CD4-positive, CD25-positive, alpha-beta regulatory T cell (primary cell): Measurements from ENCODE around the gene ANAPC10. TPM values are rescaled to one million over a fixed set of nuclear protein-coding genes. Genes with fewer than 3 reads are reported as not detected.

Experiments
- ATAC-seq, 2 donors: fragments of 150-1000 bp; cut with Tn5 transposase; one replicate each; pipeline ENCODE4 v1.10.0; 2021; ENCODE audit warnings: low read depth in 2 of 2, moderate number of reproducible peaks in 2 of 2, moderate library complexity in 1 of 2
- DNase-seq, 3 donors: peaks; one replicate each; pipeline versions ENCODE4 v3.0.0 to v3.0.0-alpha.2; 2012 to 2022; ENCODE audit warnings: mixed read lengths in 1 of 3
- H3K27ac ChIP-seq: one replicate; pipeline ENCODE4 v1.7.0; 2013; ENCODE audit warnings: mild to moderate bottlenecking, low read length; ENCODE audit not compliant: insufficient read depth, poor library complexity, severe bottlenecking
- H3K27me3 ChIP-seq: one replicate; pipeline ENCODE4 v1.7.0; 2013; ENCODE audit warnings: low read length; ENCODE audit not compliant: control insufficient read depth, insufficient read depth
- H3K36me3 ChIP-seq: one replicate; pipeline ENCODE4 v1.7.0; 2013; ENCODE audit warnings: mild to moderate bottlenecking, low read length, moderate library complexity; ENCODE audit not compliant: control insufficient read depth, insufficient read depth
- H3K4me1 ChIP-seq: 2 replicates; pipeline ENCODE4 v1.7.0; 2013; ENCODE audit warnings: mild to moderate bottlenecking, low read length; ENCODE audit not compliant: insufficient read depth, control insufficient read depth, poor library complexity, severe bottlenecking
- H3K4me3 ChIP-seq: one replicate; pipeline ENCODE4 v1.7.0; 2013; ENCODE audit warnings: low read depth, mild to moderate bottlenecking, low read length, moderate library complexity
- H3K9me3 ChIP-seq, 2 experiments: 1 replicate in 1 of 2; 2 replicates in 1 of 2; pipeline ENCODE4 v1.7.0; 2013; ENCODE audit warnings: low read length in 2 of 2, mild to moderate bottlenecking in 1 of 2, moderate library complexity in 1 of 2; ENCODE audit not compliant: control insufficient read depth in 2 of 2
- H3K27ac Mint-ChIP-seq, 3 donors: one replicate each; pipeline ENCODE4 v1.8.0; 2020 to 2022; ENCODE audit warnings: mild to moderate bottlenecking in 3 of 3, mixed read lengths in 3 of 3, moderate library complexity in 2 of 3
- H3K27me3 Mint-ChIP-seq: one replicate; pipeline ENCODE4 v1.8.0; 2022; ENCODE audit warnings: mild to moderate bottlenecking, mixed read lengths
- H3K36me3 Mint-ChIP-seq: one replicate; pipeline ENCODE4 v1.8.0; 2020; ENCODE audit warnings: mixed read lengths
- H3K4me1 Mint-ChIP-seq, 4 donors: one replicate each; pipeline ENCODE4 v1.8.0; 2020 to 2022; ENCODE audit warnings: mixed read lengths in 4 of 4, mild to moderate bottlenecking in 1 of 4
- H3K4me3 Mint-ChIP-seq, 4 donors: one replicate each; pipeline ENCODE4 v1.8.0; 2020 to 2022; ENCODE audit warnings: mild to moderate bottlenecking in 4 of 4, mixed read lengths in 4 of 4, moderate library complexity in 3 of 4
- H3K9me3 Mint-ChIP-seq, 7 donors: one replicate each; pipeline ENCODE4 v1.8.0; 2020 to 2022; ENCODE audit warnings: mixed read lengths in 7 of 7, mild to moderate bottlenecking in 3 of 7, moderate library complexity in 2 of 7
- polyA plus RNA-seq, 4 donors: library from polyadenylated mRNA; unstranded; fragments of 300-500 nt; fragmentation: Illumina TruSeq; gene quantifications; one replicate each; pipeline ENCODE4 v1.2.3, GENCODE V29; 2021
- total RNA-seq: library from RNA; stranded (reverse); gene quantifications from one replicate; pipeline ENCODE4 v1.2.3, GENCODE V29; 2022

Gene ANAPC10
- total and polyA plus RNA-seq, 5 donors from 2014 or later: 30.6 to 56.9 (median 40.3) TPM

DNA sequence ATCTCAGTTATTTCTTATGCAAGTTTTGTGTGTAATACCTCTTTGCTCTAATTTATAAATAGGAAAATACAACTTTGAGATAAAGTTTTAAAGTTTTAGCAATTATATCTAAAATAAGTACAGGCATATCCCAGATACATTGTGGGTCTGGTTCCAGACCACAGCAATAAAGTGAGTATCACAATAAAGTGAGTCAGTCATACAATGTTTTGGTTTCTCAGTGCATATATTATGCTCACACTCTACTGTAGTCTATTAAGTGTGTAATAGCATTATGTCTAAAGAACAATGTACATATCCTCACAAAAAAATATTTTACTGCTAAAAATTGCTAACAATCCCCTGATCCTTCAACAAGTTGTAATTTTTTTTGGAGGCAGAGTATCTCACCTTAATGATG lies 49.2 kb downstream of the ANAPC10 start:
- Histone ChIP-seq H3K4me1 (no peaks in the 10 kb centered on the region), H3K9me3 (no peaks in the 10 kb centered on the region), H3K27me3 (no peaks in the 10 kb centered on the region), H3K4me3 (no peak overlapping the region), H3K36me3 (no peaks in the 10 kb centered on the region), H3K27ac (no peak overlapping the region)
- no peak for ATAC-seq
- no peaks in the 10 kb centered on the region for H3K9me3 Mint-ChIP-seq
- no peak for DNase-seq
- H3K4me3 Mint-ChIP-seq: no peak overlapping the region
- H3K27me3 Mint-ChIP-seq: no peaks in the 10 kb centered on the region
- no peak overlapping the region for H3K27ac Mint-ChIP-seq
- H3K4me1 Mint-ChIP-seq: peaks cover 2 to 25% (median 9%) of the 10 kb centered on the region in 4 donors
- H3K36me3 Mint-ChIP-seq: peaks cover 17% of the 10 kb centered on the region

DNA sequence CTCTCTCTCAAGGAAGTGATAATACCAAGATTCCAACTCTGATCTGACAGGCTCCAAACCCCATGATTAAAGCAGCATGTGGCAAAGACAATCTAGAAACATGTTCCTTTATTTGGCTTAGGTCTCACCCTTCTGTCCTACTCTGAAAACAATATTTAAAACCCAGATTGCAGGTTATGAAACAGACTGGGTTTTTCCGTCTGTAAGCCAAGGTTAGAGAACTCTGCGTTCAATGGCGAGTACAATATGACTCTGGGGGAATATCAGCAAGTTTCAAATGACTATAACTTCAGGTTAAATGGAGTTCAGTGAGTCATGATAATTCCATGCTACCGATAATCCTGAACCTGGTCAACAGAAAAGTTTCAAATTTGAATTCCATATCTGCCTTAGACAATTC lies 50.8 kb downstream of the ANAPC10 start:
- H3K9me3 ChIP-seq: no peaks in the 10 kb centered on the region
- Mint-ChIP-seq H3K36me3 (peaks cover 17% of the 10 kb centered on the region), H3K27me3 (no peaks in the 10 kb centered on the region), H3K9me3 (no peaks in the 10 kb centered on the region), H3K4me3 (no peak overlapping the region), H3K27ac (peak overlapping the region in 2 of 3 donors; percentile 5 to 29), H3K4me1 (peaks cover 2 to 25% (median 9%) of the 10 kb centered on the region in 4 donors)
- no peak overlapping the region for H3K27ac ChIP-seq
- ATAC-seq (no peak), DNase-seq (no peak)
- H3K4me3 ChIP-seq: no peak overlapping the region
- H3K27me3 ChIP-seq: no peaks in the 10 kb centered on the region
- no peaks in the 10 kb centered on the region for H3K4me1 ChIP-seq
- H3K36me3 ChIP-seq: no peaks in the 10 kb centered on the region

DNA sequence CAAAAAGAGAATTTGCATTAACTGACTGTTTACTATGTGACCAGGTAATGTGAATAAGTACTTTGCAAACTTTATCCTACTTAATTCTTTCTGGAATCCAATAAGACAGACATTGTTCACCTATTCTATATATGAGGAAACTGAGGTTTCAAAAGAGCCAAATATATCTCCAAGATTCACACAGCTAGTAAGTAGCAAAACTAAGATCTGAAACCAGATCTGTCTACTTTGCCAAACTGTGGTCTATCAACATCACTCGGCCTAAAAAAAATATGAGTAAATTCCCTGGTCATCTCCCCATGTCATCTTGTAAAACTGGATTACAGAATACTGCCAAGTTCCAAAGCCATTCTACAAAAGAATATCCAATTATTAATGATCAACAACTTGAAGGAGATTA lies 52.8 kb downstream of the ANAPC10 start:
- Mint-ChIP-seq H3K36me3 (peaks cover 9% of the 10 kb centered on the region), H3K9me3 (no peaks in the 10 kb centered on the region), H3K4me1 (peaks cover 0 to 21% (median 4%) of the 10 kb centered on the region in 4 donors), H3K27me3 (no peaks in the 10 kb centered on the region), H3K4me3 (no peak overlapping the region), H3K27ac (peak overlapping the region in 1 of 3 donors; percentile 17)
- no peaks in the 10 kb centered on the region for H3K4me1 ChIP-seq
- no peak overlapping the region for H3K27ac ChIP-seq
- no peaks in the 10 kb centered on the region for H3K36me3 ChIP-seq
- ATAC-seq (no peak), DNase-seq (no peak)
- no peak overlapping the region for H3K4me3 ChIP-seq
- no peaks in the 10 kb centered on the region for H3K9me3 ChIP-seq
- H3K27me3 ChIP-seq: no peaks in the 10 kb centered on the region

DNA sequence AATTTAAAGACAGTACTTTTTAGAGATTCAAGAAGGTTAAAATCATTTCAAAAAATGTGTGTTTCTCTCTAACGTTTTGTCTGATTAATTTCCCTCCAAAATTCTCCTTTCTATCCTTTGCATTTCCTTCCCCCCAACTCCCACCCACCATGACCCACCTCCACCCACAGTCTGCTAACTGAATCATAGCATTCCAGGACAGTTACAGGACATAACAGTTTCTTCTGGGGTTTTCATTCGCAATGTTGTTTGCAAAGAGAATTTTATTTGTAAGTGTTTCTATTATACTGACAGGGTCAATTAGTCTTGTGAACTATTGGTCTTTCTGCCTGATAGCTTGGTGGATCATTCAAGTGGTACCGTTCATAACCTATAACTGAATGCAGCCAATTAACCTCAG lies 53.7 kb downstream of the ANAPC10 start:
- no peak overlapping the region for H3K4me3 Mint-ChIP-seq
- no peaks in the 10 kb centered on the region for H3K4me1 ChIP-seq
- H3K4me1 Mint-ChIP-seq: peaks cover 0 to 16% (median 3%) of the 10 kb centered on the region in 4 donors
- no peak for DNase-seq
- no peak for ATAC-seq
- H3K36me3 Mint-ChIP-seq: peaks cover 6% of the 10 kb centered on the region
- H3K27ac Mint-ChIP-seq: no peak overlapping the region
- H3K9me3 Mint-ChIP-seq: peaks cover 0 to 2% (median 0%) of the 10 kb centered on the region in 7 donors
- no peaks in the 10 kb centered on the region for H3K27me3 Mint-ChIP-seq
- no peaks in the 10 kb centered on the region for H3K9me3 ChIP-seq
- no peaks in the 10 kb centered on the region for H3K36me3 ChIP-seq
- no peaks in the 10 kb centered on the region for H3K27me3 ChIP-seq
- no peak overlapping the region for H3K4me3 ChIP-seq
- no peak overlapping the region for H3K27ac ChIP-seq

DNA sequence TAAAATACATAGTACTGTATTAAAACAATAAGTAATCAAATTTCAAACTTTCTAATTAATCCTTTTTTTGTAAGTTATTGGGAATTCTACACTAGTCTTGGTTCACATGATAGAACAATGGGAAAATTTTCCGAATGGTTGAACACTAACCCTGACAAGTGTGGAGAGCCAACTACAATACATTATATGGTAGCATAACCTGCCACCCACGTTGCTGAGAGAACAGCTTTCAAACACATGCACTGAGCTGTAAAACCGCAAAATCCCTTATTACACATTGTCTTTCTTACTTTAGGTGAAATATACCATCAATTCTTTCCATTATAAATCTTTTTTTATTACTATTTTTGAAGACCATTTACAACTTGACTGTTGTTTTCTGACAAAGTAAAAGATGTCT lies 54.7 kb downstream of the ANAPC10 start:
- Mint-ChIP-seq H3K4me3 (no peak overlapping the region), H3K27ac (no peak overlapping the region), H3K9me3 (peaks cover 0 to 2% (median 0%) of the 10 kb centered on the region in 7 donors), H3K27me3 (no peaks in the 10 kb centered on the region), H3K4me1 (peaks cover 0 to 16% (median 3%) of the 10 kb centered on the region in 4 donors), H3K36me3 (peaks cover 6% of the 10 kb centered on the region)
- Histone ChIP-seq H3K9me3 (no peaks in the 10 kb centered on the region), H3K27ac (no peak overlapping the region), H3K27me3 (no peaks in the 10 kb centered on the region), H3K4me3 (no peak overlapping the region), H3K36me3 (no peaks in the 10 kb centered on the region), H3K4me1 (no peaks in the 10 kb centered on the region)
- DNase-seq (no peak), ATAC-seq (no peak)

DNA sequence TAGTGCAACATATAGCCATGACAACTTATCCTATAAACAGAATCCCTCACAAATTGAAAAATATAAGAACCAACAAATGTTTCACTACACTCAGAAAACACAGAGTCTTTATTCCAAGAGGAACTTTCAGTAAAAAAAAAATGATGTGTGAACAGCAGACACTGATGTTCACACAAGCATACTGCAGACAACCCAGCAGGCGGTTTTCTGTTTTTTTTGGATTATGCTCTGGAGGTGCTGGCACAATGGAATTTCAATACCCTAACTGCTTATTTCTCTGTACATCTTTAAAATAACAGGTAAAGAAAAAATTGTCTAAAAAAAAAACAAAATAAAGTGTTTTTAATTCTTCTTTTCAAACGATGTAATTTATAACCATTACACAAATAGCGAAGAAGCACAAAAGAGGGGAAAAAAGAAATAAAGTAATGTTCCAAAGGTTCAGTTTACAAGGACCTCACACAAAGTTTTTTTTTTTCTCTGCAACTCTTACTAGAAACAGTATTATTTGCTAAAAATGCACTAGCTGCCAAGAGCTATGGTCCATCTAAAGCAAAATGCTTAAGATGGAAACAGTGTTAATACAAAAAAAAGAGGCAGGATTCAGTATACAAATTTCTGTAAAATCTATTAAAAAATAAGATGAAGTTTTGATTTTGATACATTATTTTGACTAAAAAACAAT lies 55.3 kb downstream of the ANAPC10 start:
- Histone ChIP-seq H3K4me3 (no peak overlapping the region), H3K27me3 (no peaks in the 10 kb centered on the region), H3K4me1 (no peaks in the 10 kb centered on the region), H3K36me3 (no peaks in the 10 kb centered on the region), H3K27ac (no peak overlapping the region), H3K9me3 (no peaks in the 10 kb centered on the region)
- ATAC-seq (no peak), DNase-seq (no peak)
- Mint-ChIP-seq H3K36me3 (peaks cover 6% of the 10 kb centered on the region), H3K4me1 (peaks cover 0 to 16% (median under 1%) of the 10 kb centered on the region in 4 donors), H3K9me3 (peaks cover 0 to 2% (median 0%) of the 10 kb centered on the region in 7 donors), H3K27me3 (no peaks in the 10 kb centered on the region), H3K4me3 (no peak overlapping the region), H3K27ac (no peak overlapping the region)

DNA sequence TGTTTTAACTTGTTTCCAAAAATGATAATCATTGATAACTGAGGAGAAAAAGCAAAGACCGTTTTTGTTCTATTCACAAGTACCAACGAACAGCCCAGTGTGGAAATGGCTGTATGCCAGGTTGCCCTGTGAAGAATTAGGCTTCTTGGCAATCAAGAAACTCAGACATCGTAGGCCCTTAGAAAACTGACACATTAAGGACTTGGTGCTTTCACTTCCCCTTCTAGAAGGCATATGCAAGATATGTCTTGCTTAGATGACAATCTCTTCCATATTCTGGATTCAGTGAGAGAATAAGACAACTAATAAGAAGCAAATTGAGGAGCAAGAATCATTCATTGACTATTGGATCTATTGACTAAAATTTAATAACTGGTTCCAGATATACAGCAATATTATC lies 56.6 kb downstream of the ANAPC10 start:
- Histone ChIP-seq H3K27me3 (no peaks in the 10 kb centered on the region), H3K4me1 (no peaks in the 10 kb centered on the region), H3K27ac (no peak overlapping the region), H3K9me3 (no peaks in the 10 kb centered on the region), H3K4me3 (no peak overlapping the region), H3K36me3 (peaks cover under 1% of the 10 kb centered on the region)
- ATAC-seq (no peak), DNase-seq (no peak)
- H3K27ac Mint-ChIP-seq: peak overlapping the region in 1 of 3 donors; percentile 38
- H3K27me3 Mint-ChIP-seq: no peaks in the 10 kb centered on the region
- peaks cover 0 to 2% (median 0%) of the 10 kb centered on the region in 7 donors for H3K9me3 Mint-ChIP-seq
- H3K4me3 Mint-ChIP-seq: no peak overlapping the region
- H3K36me3 Mint-ChIP-seq: peaks cover 9% of the 10 kb centered on the region
- H3K4me1 Mint-ChIP-seq: peaks cover 0 to 8% (median 0%) of the 10 kb centered on the region in 4 donors
